Naive thymus-derived CD4-positive, alpha-beta T cell (primary cell): ENCODE data around the gene THNSL1. TPM values are rescaled to one million over a fixed set of nuclear protein-coding genes. Genes with fewer than 3 reads are reported as not detected.

Experiments
- ATAC-seq: fragments of 150-1000 bp; cut with Tn5 transposase; 2 replicates; pipeline ENCODE4 v1.10.0; 2021; ENCODE audit warnings: mild to moderate bottlenecking, moderate library complexity
- CTCF ChIA-PET: fragments of 350-600 bp; sonication (Branson Sonifier 250); formaldehyde crosslinking; loops from one replicate; lab custom pipeline; 2021; ENCODE audit warnings: antibody characterized with exemption; lab: Charles Lee
- POLR2A ChIA-PET: fragments of 350-600 bp; sonication (Branson Sonifier 250); formaldehyde crosslinking; loops from one replicate; lab custom pipeline; 2021; ENCODE audit warnings: antibody characterized with exemption, inconsistent platforms; lab: Charles Lee
- DNase-seq, 9 donors: peaks; one replicate each; pipeline versions ENCODE4 v3.0.0 to v3.0.0-alpha.2; 2020 to 2022; ENCODE audit warnings: mixed read lengths in 1 of 9
- H3K27ac ChIP-seq: one replicate; pipeline ENCODE4 v1.7.0; 2013; ENCODE audit warnings: mild to moderate bottlenecking, low read depth, low read length, moderate library complexity
- H3K27me3 ChIP-seq, 2 donors: one replicate each; pipeline ENCODE4 v1.7.0; 2013; ENCODE audit warnings: low read length in 2 of 2, mild to moderate bottlenecking in 2 of 2, moderate library complexity in 2 of 2; ENCODE audit not compliant: control insufficient read depth in 2 of 2, insufficient read depth in 2 of 2
- H3K36me3 ChIP-seq, 3 experiments: 1 replicate in 2 of 3; 2 replicates in 1 of 3; pipeline ENCODE4 v1.7.0; 2013; ENCODE audit warnings: low read length in 3 of 3, mild to moderate bottlenecking in 3 of 3, moderate library complexity in 1 of 3; ENCODE audit not compliant: insufficient read depth in 3 of 3, control insufficient read depth in 2 of 3
- H3K4me1 ChIP-seq, 2 donors: one replicate each; pipeline ENCODE4 v1.7.0; 2013; ENCODE audit warnings: low read length in 2 of 2, mild to moderate bottlenecking in 2 of 2, moderate library complexity in 1 of 2; ENCODE audit not compliant: control insufficient read depth in 2 of 2, insufficient read depth in 2 of 2
- H3K4me3 ChIP-seq: 2 replicates; pipeline ENCODE4 v1.7.0; 2013; ENCODE audit warnings: mild to moderate bottlenecking, low read length
- H3K9me3 ChIP-seq, 3 experiments: 1 replicate in 2 of 3; 2 replicates in 1 of 3; pipeline ENCODE4 v1.7.0; 2013; ENCODE audit warnings: low read length in 3 of 3; ENCODE audit not compliant: control insufficient read depth in 2 of 3
- H3K27ac Mint-ChIP-seq, 9 donors: one replicate each; pipeline ENCODE4 v1.8.0; 2020 to 2022; ENCODE audit warnings: mixed read lengths in 9 of 9, mild to moderate bottlenecking in 8 of 9, moderate library complexity in 5 of 9, inconsistent platforms in 2 of 9
- H3K27me3 Mint-ChIP-seq, 5 donors: one replicate each; pipeline ENCODE4 v1.8.0; 2021 to 2022; ENCODE audit warnings: mixed read lengths in 5 of 5, mild to moderate bottlenecking in 1 of 5
- H3K36me3 Mint-ChIP-seq, 5 donors: one replicate each; pipeline ENCODE4 v1.8.0; 2020 to 2022; ENCODE audit warnings: mixed read lengths in 5 of 5, mild to moderate bottlenecking in 3 of 5, inconsistent platforms in 1 of 5
- H3K4me1 Mint-ChIP-seq, 7 donors: one replicate each; pipeline ENCODE4 v1.8.0; 2020 to 2022; ENCODE audit warnings: mixed read lengths in 7 of 7, mild to moderate bottlenecking in 3 of 7, inconsistent platforms in 1 of 7
- H3K4me3 Mint-ChIP-seq, 10 donors: one replicate each; pipeline ENCODE4 v1.8.0; 2020 to 2022; ENCODE audit warnings: mild to moderate bottlenecking in 10 of 10, mixed read lengths in 10 of 10, moderate library complexity in 6 of 10, inconsistent platforms in 2 of 10
- H3K9me3 Mint-ChIP-seq, 11 donors: one replicate each; pipeline ENCODE4 v1.8.0; 2020 to 2022; ENCODE audit warnings: mixed read lengths in 11 of 11, mild to moderate bottlenecking in 4 of 11, inconsistent platforms in 1 of 11, moderate library complexity in 1 of 11
- intact Hi-C, 2 donors: fragments of 100-400 bp; cut with micrococcal nuclease; formaldehyde crosslinking; loops; one replicate each; pipeline ENCODE4 v1.15.1; 2023
- polyA plus RNA-seq, 2 donors: library from polyadenylated mRNA; unstranded; fragments of 300-500 nt; fragmentation: Illumina TruSeq; gene quantifications; one replicate each; pipeline ENCODE4 v1.2.3, GENCODE V29; 2021
- total RNA-seq, 6 experiments: library from RNA in 5 of 6; stranded (reverse) in 5 of 6; gene quantifications; 1 replicate in 5 of 6; 2 replicates in 1 of 6; pipeline ENCODE4 v1.2.3 and lab custom pipeline; 2021 to 2026

The THNSL1 gene
- total and polyA plus RNA-seq, 7 experiments from 2014 or later, result 1.4 to 13.4 (median 8.0) TPM

DNA sequence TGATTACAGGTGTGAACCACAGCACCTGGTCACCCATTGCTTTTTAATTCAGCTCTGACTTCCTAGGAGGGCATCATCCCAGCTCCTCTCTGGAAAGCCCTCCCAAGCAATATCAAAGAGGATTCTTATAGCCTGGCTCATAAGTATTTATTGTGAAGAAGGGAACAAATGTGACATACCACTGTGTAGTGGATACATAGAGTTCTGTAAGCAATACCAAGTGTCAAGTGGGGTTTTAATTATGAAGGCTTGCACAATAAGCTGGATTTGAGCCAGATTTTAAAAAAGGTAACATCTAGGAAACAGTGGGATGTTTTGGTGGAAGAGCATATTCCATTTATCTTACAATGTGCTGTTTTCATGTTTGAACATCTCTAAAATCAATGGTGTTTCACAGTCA lies 45.0 kb upstream of the THNSL1 start:
- ChIA-PET CTCF (no interaction called here), POLR2A (no interaction called here)
- Histone ChIP-seq H3K27ac (no peak overlapping the region), H3K27me3 (no peaks in the 10 kb centered on the region), H3K4me1 (no peaks in the 10 kb centered on the region), H3K9me3 (no peaks in the 10 kb centered on the region), H3K4me3 (no peak overlapping the region), H3K36me3 (no peaks in the 10 kb centered on the region)
- Mint-ChIP-seq H3K27me3 (no peaks in the 10 kb centered on the region), H3K9me3 (peaks cover 0 to 5% (median 0%) of the 10 kb centered on the region in 11 donors), H3K4me1 (peaks cover 0 to 2% (median 0%) of the 10 kb centered on the region in 7 donors), H3K27ac (no peak overlapping the region), H3K4me3 (no peak overlapping the region), H3K36me3 (no peaks in the 10 kb centered on the region)
- DNase-seq, result no peak
- no peak for ATAC-seq
- intact Hi-C loops, result no loop called here

- CTCF ChIA-PET, result no interaction called here
- Histone ChIP-seq H3K9me3 (no peaks in the 10 kb centered on the region), H3K36me3 (no peaks in the 10 kb centered on the region), H3K4me1 (no peaks in the 10 kb centered on the region), H3K4me3 (no peak overlapping the region), H3K27ac (no peak overlapping the region), H3K27me3 (no peaks in the 10 kb centered on the region)
- no peak overlapping the region for H3K27ac Mint-ChIP-seq
- H3K4me1 Mint-ChIP-seq, result peaks cover 0 to 2% (median 0%) of the 10 kb centered on the region in 7 donors
- intact Hi-C loops, result no loop called here
- no peaks in the 10 kb centered on the region for H3K36me3 Mint-ChIP-seq
- POLR2A ChIA-PET, result no interaction called here
- H3K27me3 Mint-ChIP-seq, result peaks cover 0 to 2% (median 0%) of the 10 kb centered on the region in 5 donors
- ATAC-seq, result no peak
- H3K4me3 Mint-ChIP-seq, result no peak overlapping the region
- no peak for DNase-seq
- H3K9me3 Mint-ChIP-seq, result peaks cover 0 to 5% (median 0%) of the 10 kb centered on the region in 11 donors
Measured at GRCh38 chr10:24973163-24973562, 43.2 kb upstream of the THNSL1 start.

GRCh38 chr10:24974976-24975375 lies 41.4 kb upstream of the THNSL1 start:
- Mint-ChIP-seq H3K27ac (no peak overlapping the region), H3K4me1 (peaks cover 0 to 2% (median 0%) of the 10 kb centered on the region in 7 donors), H3K9me3 (peaks cover 0 to 5% (median 0%) of the 10 kb centered on the region in 11 donors), H3K27me3 (peaks cover 0 to 9% (median 0%) of the 10 kb centered on the region in 5 donors), H3K4me3 (no peak overlapping the region), H3K36me3 (no peaks in the 10 kb centered on the region)
- no peaks in the 10 kb centered on the region for H3K36me3 ChIP-seq
- no peaks in the 10 kb centered on the region for H3K4me1 ChIP-seq
- intact Hi-C loops, result no loop called here
- H3K27ac ChIP-seq, result no peak overlapping the region
- no peaks in the 10 kb centered on the region for H3K27me3 ChIP-seq
- H3K9me3 ChIP-seq, result no peaks in the 10 kb centered on the region
- ATAC-seq (no peak), DNase-seq (no peak)
- ChIA-PET POLR2A (no interaction called here), CTCF (no interaction called here)
- no peak overlapping the region for H3K4me3 ChIP-seq

- H3K36me3 ChIP-seq, result no peaks in the 10 kb centered on the region
- Mint-ChIP-seq H3K4me1 (peaks cover 7 to 16% (median 10%) of the 10 kb centered on the region in 7 donors), H3K27ac (no peak overlapping the region), H3K4me3 (no peak overlapping the region), H3K9me3 (peaks cover 0 to 7% (median 0%) of the 10 kb centered on the region in 11 donors), H3K36me3 (no peaks in the 10 kb centered on the region), H3K27me3 (peaks cover 0 to 9% (median 0%) of the 10 kb centered on the region in 5 donors)
- H3K27me3 ChIP-seq, result no peaks in the 10 kb centered on the region
- H3K4me1 ChIP-seq, result peaks cover 0 to 7% of the 10 kb centered on the region in 2 donors
- H3K4me3 ChIP-seq, result no peak overlapping the region
- DNase-seq, result no peak
- no peak for ATAC-seq
- ChIA-PET POLR2A (no interaction called here), CTCF (no interaction called here)
- H3K9me3 ChIP-seq, result peaks cover 0 to 6% (median 0%) of the 10 kb centered on the region in 3 experiments
- H3K27ac ChIP-seq, result no peak overlapping the region
- intact Hi-C loops, result no loop called here
Measured at GRCh38 chr10:24979685-24980084, 36.7 kb upstream of the THNSL1 start.

- ChIA-PET POLR2A (no interaction called here), CTCF (interaction anchor here (0.6 to 1.5 kb wide), 2 partner anchors 9 to 14 kb away, joined by 3 to 5 read pairs; no protein-coding TSS in a partner anchor)
- no peak overlapping the region for H3K27ac ChIP-seq
- H3K4me3 ChIP-seq, result no peak overlapping the region
- intact Hi-C loops, result no loop called here
- peaks cover 0 to 6% (median 0%) of the 10 kb centered on the region in 3 experiments for H3K9me3 ChIP-seq
- H3K4me1 ChIP-seq, result peaks cover 0 to 7% of the 10 kb centered on the region in 2 donors
- peaks cover 0 to 9% (median 0%) of the 10 kb centered on the region in 5 donors for H3K27me3 Mint-ChIP-seq
- no peaks in the 10 kb centered on the region for H3K36me3 ChIP-seq
- H3K4me1 Mint-ChIP-seq, result peaks cover 7 to 16% (median 10%) of the 10 kb centered on the region in 7 donors
- H3K4me3 Mint-ChIP-seq, result no peak overlapping the region
- no peak for ATAC-seq
- DNase-seq, result no peak
- no peaks in the 10 kb centered on the region for H3K36me3 Mint-ChIP-seq
- H3K27me3 ChIP-seq, result no peaks in the 10 kb centered on the region
- H3K9me3 Mint-ChIP-seq, result peaks cover 0 to 7% (median 0%) of the 10 kb centered on the region in 11 donors
- no peak overlapping the region for H3K27ac Mint-ChIP-seq
Measured at GRCh38 chr10:24981161-24981710, 35.2 kb upstream of the THNSL1 start.

DNA sequence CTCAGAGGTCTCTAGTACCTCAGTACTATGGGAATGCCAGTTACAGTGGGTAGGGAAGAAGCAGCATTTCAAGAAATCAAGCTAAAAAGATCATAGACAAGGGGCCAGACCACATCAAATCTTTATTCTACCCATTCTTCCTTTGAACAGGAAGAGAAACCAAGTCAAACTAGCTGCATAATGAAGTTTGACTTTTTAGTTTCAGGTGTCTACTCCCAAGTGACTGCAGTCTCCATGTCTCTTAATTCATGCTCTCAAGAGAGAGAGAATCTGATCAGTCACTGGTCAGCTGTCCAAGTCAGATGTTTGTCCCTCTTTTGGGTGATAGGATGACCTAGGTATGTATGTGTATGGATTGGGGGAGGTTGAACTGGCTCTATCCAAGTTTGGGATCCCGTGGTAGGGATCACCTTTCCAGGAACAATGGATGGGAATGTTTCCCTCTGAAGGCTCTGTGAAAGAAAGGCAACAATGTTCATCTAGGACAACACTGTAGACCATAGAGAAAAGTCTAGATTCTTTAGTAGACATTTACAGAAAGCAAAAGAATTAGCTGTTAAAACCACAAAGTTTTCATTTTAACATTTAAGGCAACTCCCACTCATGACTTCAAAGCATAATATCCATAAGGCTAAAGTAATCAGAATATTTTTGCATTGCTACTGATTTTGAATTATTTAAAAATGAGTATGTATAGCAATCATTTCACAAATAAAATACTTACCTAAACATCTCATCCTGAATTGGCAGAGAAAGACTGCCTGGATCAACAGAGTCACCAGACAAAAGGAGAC lies 33.9 kb upstream of the THNSL1 start:
- no peak overlapping the region for H3K4me3 ChIP-seq
- ChIA-PET POLR2A (interaction anchor here (0.7 kb wide), 1 partner anchor 9 kb away, joined by 3 read pairs; no protein-coding TSS in a partner anchor), CTCF (interaction anchor here (0.6 kb wide), 1 partner anchor 788 kb away, joined by 7 read pairs; no protein-coding TSS in a partner anchor)
- Mint-ChIP-seq H3K27me3 (peaks cover 0 to 9% (median 0%) of the 10 kb centered on the region in 5 donors), H3K4me3 (peak overlapping the region in 1 of 10 donors; percentile 3), H3K9me3 (peaks cover 0 to 7% (median 0%) of the 10 kb centered on the region in 11 donors), H3K4me1 (peaks cover 7 to 16% (median 10%) of the 10 kb centered on the region in 7 donors), H3K36me3 (no peaks in the 10 kb centered on the region), H3K27ac (no peak overlapping the region)
- DNase-seq, result no peak
- intact Hi-C loops, result no loop called here
- H3K36me3 ChIP-seq, result no peaks in the 10 kb centered on the region
- no peak for ATAC-seq
- no peaks in the 10 kb centered on the region for H3K27me3 ChIP-seq
- H3K9me3 ChIP-seq, result peaks cover 0 to 6% (median 0%) of the 10 kb centered on the region in 3 experiments
- H3K4me1 ChIP-seq, result peaks cover 0 to 7% of the 10 kb centered on the region in 2 donors
- no peak overlapping the region for H3K27ac ChIP-seq
